HG03439 (cell line): ENCODE measurements around the gene TCL1A.

ENCODE experiments used
- ATAC-seq: cut with Tn5 transposase; IDR thresholded peaks from one replicate; pipeline ENCODE4 v1.9.1; 2021; ENCODE audit warnings: mild to moderate bottlenecking, moderate library complexity; ENCODE audit not compliant: unreplicated experiment

TCL1A gene

GRCh38 chr14:95707327-95707726, 6.6 kb downstream of the TCL1A start:
- ATAC-seq = no peak

GRCh38 chr14:95705518-95705917, 8.4 kb downstream of the TCL1A start:
- no peak for ATAC-seq

- ATAC-seq = no peak
These were observed 10.1 kb downstream of the TCL1A start for GRCh38 chr14:95703805-95704204.

GRCh38 chr14:95703341-95703740, 10.6 kb downstream of the TCL1A start:
- ATAC-seq = no peak

GRCh38 chr14:95701846-95702221, 12.1 kb downstream of the TCL1A start:
- ATAC-seq = no peak

- no peak for ATAC-seq
These were observed 13.5 kb downstream of the TCL1A start for GRCh38 chr14:95700221-95700976.

GRCh38 chr14:95699412-95699811, 14.5 kb downstream of the TCL1A start:
- no peak for ATAC-seq

GRCh38 chr14:95698287-95698686, 15.6 kb downstream of the TCL1A start:
- no peak for ATAC-seq

GRCh38 chr14:95697764-95698163, 16.2 kb downstream of the TCL1A start:
- no peak for ATAC-seq

GRCh38 chr14:95696741-95697140, 17.2 kb downstream of the TCL1A start:
- no peak for ATAC-seq

GRCh38 chr14:95695913-95696312, 18.0 kb downstream of the TCL1A start:
- ATAC-seq = no peak

- ATAC-seq = no peak
These were observed 18.9 kb downstream of the TCL1A start for GRCh38 chr14:95695051-95695450.

GRCh38 chr14:95692109-95692508, 21.8 kb downstream of the TCL1A start:
- ATAC-seq = no peak

GRCh38 chr14:95691591-95691990, 22.3 kb downstream of the TCL1A start:
- no peak for ATAC-seq

- ATAC-seq = no peak
These were observed 23.1 kb downstream of the TCL1A start for GRCh38 chr14:95690815-95691214.

- no peak for ATAC-seq
These were observed 24.5 kb downstream of the TCL1A start for GRCh38 chr14:95689441-95689840.

GRCh38 chr14:95686935-95687334, 27.0 kb downstream of the TCL1A start:
- ATAC-seq = no peak

- no peak for ATAC-seq
These were observed 27.7 kb downstream of the TCL1A start, which contains the start of gene TCL1B for GRCh38 chr14:95685978-95686922. TSS of gene TCL1B (plus strand) at chr14:95686426. CDS start at chr14:95686468, 42 bp downstream.

GRCh38 chr14:95683793-95684192, 30.1 kb downstream of the TCL1A start:
- no peak for ATAC-seq

GRCh38 chr14:95681153-95681552, 32.8 kb downstream of the TCL1A start:
- no peak for ATAC-seq

- no peak for ATAC-seq
These were observed 33.8 kb downstream of the TCL1A start for GRCh38 chr14:95679998-95680735.
